Gastroesophageal sphincter (tissue), 3 donors: ENCODE measurements around the gene DOCK4.

Experiments used
- CTCF ChIP-seq, 4 experiments: fragments of 200-600 bp in 2 of 4; fragments of 450-650 bp in 2 of 4; sonication (generic) in 1 of 4; IDR thresholded peaks; one replicate each; pipeline ENCODE4 v1.5.1; 2017 to 2019; ENCODE audit warnings: antibody characterized with exemption in 4 of 4, mild to moderate bottlenecking in 2 of 4, moderate library complexity in 2 of 4
- EP300 ChIP-seq: sonication (generic); formaldehyde crosslinking; IDR thresholded peaks from one replicate; pipeline ENCODE4 v1.6.1; 2017; ENCODE audit warnings: antibody characterized with exemption, mild to moderate bottlenecking
- POLR2A ChIP-seq, 2 donors: fragments of 450-650 bp; IDR thresholded peaks; one replicate each; pipeline ENCODE4 v1.6.1; 2017; ENCODE audit warnings: antibody characterized with exemption in 2 of 2, mild to moderate bottlenecking in 2 of 2, moderate library complexity in 1 of 2
- POLR2AphosphoS5 ChIP-seq: sonication (generic); formaldehyde crosslinking; IDR thresholded peaks from one replicate; pipeline ENCODE4 v1.6.1; 2017; ENCODE audit warnings: antibody characterized with exemption

GRCh38 chr7:112092306-112092705 lies 113.9 kb downstream of the DOCK4 start:
- TF ChIP-seq CTCF (IDR thresholded peaks at IDR 0.05) (no peak), EP300 (no peak), POLR2AphosphoS5 (no peak), POLR2A (IDR thresholded peaks at IDR 0.05) (no peak)
